ENCODE data around the gene FGD5. TPM values are rescaled to one million over a fixed set of nuclear protein-coding genes. Genes with fewer than 3 reads are reported as not detected.

FGD5 gene
- total RNA-seq, 1 donor from 2014 or later, result 0.24 TPM

GRCh38 chr3:14788644-14789043 is 30.1 kb upstream of the FGD5 start:
- H3K4me1 Mint-ChIP-seq, result peaks cover 11% of the 10 kb centered on the region
- Histone ChIP-seq H3K9me3 (ENCODE audit: low read depth) (no peaks in the 10 kb centered on the region), H3K4me2 (no peak overlapping the region), H3K79me2 (ENCODE audit: low read depth) (no peaks in the 10 kb centered on the region), H3K4me3 (no peak overlapping the region), H3K27ac (no peak overlapping the region), H3K27me3 (peaks cover 4% of the 10 kb centered on the region), H4K20me1 (ENCODE audit: low read depth) (no peaks in the 10 kb centered on the region), H2AFZ (replicated peaks) (no peak overlapping the region), H3K9ac (no peak overlapping the region), H3F3A (ENCODE audit: low read depth) (no peaks in the 10 kb centered on the region), H3K4me1 (peaks cover 6% of the 10 kb centered on the region), H3K36me3 (no peaks in the 10 kb centered on the region)
- no peak overlapping the region for H3K4me3 Mint-ChIP-seq
- peaks cover 7% of the 10 kb centered on the region for H3K27me3 Mint-ChIP-seq (ENCODE audit: insufficient read depth, low read depth)
- H3K27ac Mint-ChIP-seq, result no peak overlapping the region
- DNase-seq (ENCODE audit: low spot score), result no peak
- no peaks in the 10 kb centered on the region for H3K36me3 Mint-ChIP-seq
- no peaks in the 10 kb centered on the region for H3K9me3 Mint-ChIP-seq
- TF ChIP-seq EZH2phosphoT487 (IDR thresholded peaks at IDR 0.05) (no peak), CTCF (IDR thresholded peaks at IDR 0.05) (no peak), EZH2 (IDR thresholded peaks at IDR 0.05) (no peak)

- H3K9ac ChIP-seq, result no peak overlapping the region
- no peak overlapping the region for H3K4me3 ChIP-seq
- H3K4me2 ChIP-seq, result no peak overlapping the region
- H3K27ac Mint-ChIP-seq, result no peak overlapping the region
- H3K27me3 Mint-ChIP-seq (ENCODE audit: insufficient read depth, low read depth), result peaks cover 7% of the 10 kb centered on the region
- H3K36me3 Mint-ChIP-seq, result no peaks in the 10 kb centered on the region
- no peaks in the 10 kb centered on the region for H3K9me3 ChIP-seq (ENCODE audit: low read depth)
- H3K4me1 ChIP-seq, result peaks cover under 1% of the 10 kb centered on the region
- H3K4me1 Mint-ChIP-seq, result peaks cover 5% of the 10 kb centered on the region
- no peak overlapping the region for H2AFZ ChIP-seq (replicated peaks)
- H3K79me2 ChIP-seq (ENCODE audit: low read depth), result no peaks in the 10 kb centered on the region
- no peak overlapping the region for H3K27ac ChIP-seq
- no peak for DNase-seq (ENCODE audit: low spot score)
- no peak overlapping the region for H3K4me3 Mint-ChIP-seq
- no peaks in the 10 kb centered on the region for H4K20me1 ChIP-seq (ENCODE audit: low read depth)
- H3K27me3 ChIP-seq, result peaks cover 4% of the 10 kb centered on the region
- H3F3A ChIP-seq (ENCODE audit: low read depth), result no peaks in the 10 kb centered on the region
- H3K36me3 ChIP-seq, result no peaks in the 10 kb centered on the region
- no peaks in the 10 kb centered on the region for H3K9me3 Mint-ChIP-seq
- TF ChIP-seq EZH2phosphoT487 (IDR thresholded peaks at IDR 0.05) (no peak), EZH2 (IDR thresholded peaks at IDR 0.05) (no peak), CTCF (IDR thresholded peaks at IDR 0.05) (no peak)
These were observed 29.5 kb upstream of the FGD5 start for GRCh38 chr3:14789221-14789620.

- H3K36me3 Mint-ChIP-seq, result no peaks in the 10 kb centered on the region
- H3F3A ChIP-seq (ENCODE audit: low read depth), result no peaks in the 10 kb centered on the region
- peaks cover 7% of the 10 kb centered on the region for H3K27me3 Mint-ChIP-seq (ENCODE audit: insufficient read depth, low read depth)
- H4K20me1 ChIP-seq (ENCODE audit: low read depth), result no peaks in the 10 kb centered on the region
- no peak overlapping the region for H2AFZ ChIP-seq (replicated peaks)
- H3K4me2 ChIP-seq, result no peak overlapping the region
- no peak overlapping the region for H3K27ac ChIP-seq
- no peaks in the 10 kb centered on the region for H3K36me3 ChIP-seq
- no peak overlapping the region for H3K27ac Mint-ChIP-seq
- H3K9me3 ChIP-seq (ENCODE audit: low read depth), result no peaks in the 10 kb centered on the region
- H3K9ac ChIP-seq, result no peak overlapping the region
- H3K79me2 ChIP-seq (ENCODE audit: low read depth), result no peaks in the 10 kb centered on the region
- H3K4me3 ChIP-seq, result no peak overlapping the region
- no peak overlapping the region for H3K4me3 Mint-ChIP-seq
- H3K4me1 Mint-ChIP-seq, result peaks cover 3% of the 10 kb centered on the region
- no peaks in the 10 kb centered on the region for H3K9me3 Mint-ChIP-seq
- TF ChIP-seq CTCF (IDR thresholded peaks at IDR 0.05) (no peak), EZH2phosphoT487 (IDR thresholded peaks at IDR 0.05) (no peak), EZH2 (IDR thresholded peaks at IDR 0.05) (no peak)
- no peak for DNase-seq (ENCODE audit: low spot score)
- no peaks in the 10 kb centered on the region for H3K4me1 ChIP-seq
- H3K27me3 ChIP-seq, result peaks cover 4% of the 10 kb centered on the region
These were observed 29.0 kb upstream of the FGD5 start for GRCh38 chr3:14789640-14790285.

Data from neural progenitor cell (in vitro differentiated cells).